Dendritic cell treated with granulocyte-macrophage colony-stimulating factor and Interleukin-4, amounts not matched to agents 40 ng/mL and 50 ng/mL, for 4 days (primary cell): ENCODE data around the gene MELK.

Source experiments
- H3K27ac Mint-ChIP-seq: one replicate; pipeline ENCODE4 v1.8.0; 2022; ENCODE audit warnings: mild to moderate bottlenecking, mixed read lengths
- H3K27me3 Mint-ChIP-seq: one replicate; pipeline ENCODE4 v1.8.0; 2022; ENCODE audit warnings: mild to moderate bottlenecking, mixed read lengths
- H3K36me3 Mint-ChIP-seq: one replicate; pipeline ENCODE4 v1.8.0; 2022; ENCODE audit warnings: low read depth, mixed read lengths
- H3K4me1 Mint-ChIP-seq: one replicate; pipeline ENCODE4 v1.8.0; 2022; ENCODE audit warnings: low read depth, mixed read lengths
- H3K4me3 Mint-ChIP-seq: one replicate; pipeline ENCODE4 v1.8.0; 2022; ENCODE audit warnings: mild to moderate bottlenecking, moderate library complexity, mixed read lengths
- H3K9me3 Mint-ChIP-seq: one replicate; pipeline ENCODE4 v1.8.0; 2022; ENCODE audit warnings: mixed read lengths
- intact Hi-C: fragments of 100-400 bp; cut with micrococcal nuclease; formaldehyde crosslinking; loops from one replicate; pipeline ENCODE4 v1.15.0; 2022

MELK gene

GRCh38 chr9:36716496-36716895 is 143.8 kb downstream of the MELK start:
- Mint-ChIP-seq H3K4me3 (no peak overlapping the region), H3K9me3 (no peaks in the 10 kb centered on the region), H3K27ac (no peak overlapping the region), H3K36me3 (no peaks in the 10 kb centered on the region), H3K27me3 (no peaks in the 10 kb centered on the region), H3K4me1 (no peaks in the 10 kb centered on the region)
- intact Hi-C loops = no loop called here

GRCh38 chr9:36717276-36717675 is 144.6 kb downstream of the MELK start:
- intact Hi-C loops = no loop called here
- no peaks in the 10 kb centered on the region for H3K36me3 Mint-ChIP-seq
- no peaks in the 10 kb centered on the region for H3K9me3 Mint-ChIP-seq
- no peaks in the 10 kb centered on the region for H3K4me1 Mint-ChIP-seq
- H3K27me3 Mint-ChIP-seq = no peaks in the 10 kb centered on the region
- H3K27ac Mint-ChIP-seq = no peak overlapping the region
- H3K4me3 Mint-ChIP-seq = no peak overlapping the region

- Mint-ChIP-seq H3K4me3 (no peak overlapping the region), H3K27ac (no peak overlapping the region), H3K9me3 (no peaks in the 10 kb centered on the region), H3K36me3 (no peaks in the 10 kb centered on the region), H3K27me3 (peaks cover 3% of the 10 kb centered on the region), H3K4me1 (no peaks in the 10 kb centered on the region)
- intact Hi-C loops = no loop called here
These were observed 145.9 kb downstream of the MELK start for GRCh38 chr9:36718612-36719011.

GRCh38 chr9:36720043-36720442 is 147.3 kb downstream of the MELK start:
- Mint-ChIP-seq H3K27ac (no peak overlapping the region), H3K36me3 (no peaks in the 10 kb centered on the region), H3K4me1 (no peaks in the 10 kb centered on the region), H3K27me3 (peaks cover 3% of the 10 kb centered on the region), H3K9me3 (no peaks in the 10 kb centered on the region), H3K4me3 (no peak overlapping the region)
- intact Hi-C loops = no loop called here

GRCh38 chr9:36721846-36722588 is 149.3 kb downstream of the MELK start:
- Mint-ChIP-seq H3K27me3 (peaks cover 3% of the 10 kb centered on the region), H3K27ac (no peak overlapping the region), H3K4me3 (no peak overlapping the region), H3K36me3 (no peaks in the 10 kb centered on the region), H3K4me1 (no peaks in the 10 kb centered on the region), H3K9me3 (no peaks in the 10 kb centered on the region)
- intact Hi-C loops = no loop called here

- Mint-ChIP-seq H3K4me1 (no peaks in the 10 kb centered on the region), H3K27me3 (peaks cover 3% of the 10 kb centered on the region), H3K4me3 (no peak overlapping the region), H3K27ac (no peak overlapping the region), H3K36me3 (no peaks in the 10 kb centered on the region), H3K9me3 (no peaks in the 10 kb centered on the region)
- intact Hi-C loops = loop anchor here (5.0 kb wide), 1 partner anchor 319 kb away; no protein-coding TSS in a partner anchor
These were observed 153.2 kb downstream of the MELK start for GRCh38 chr9:36725777-36726356.
